KMS-11 (cell line): ENCODE measurements around the gene INO80C.

ENCODE experiments used
- H2AFZ ChIP-seq: fragments of 200-600 bp; sonication (generic); 2 replicates; pipeline ENCODE4 v1.6.1; 2016; ENCODE audit warnings: antibody characterized with exemption, mixed run types, low read depth
- H3K27ac ChIP-seq: fragments of 200-600 bp; sonication (generic); 2 replicates; pipeline ENCODE4 v1.6.1; 2016; ENCODE audit warnings: mild to moderate bottlenecking, mixed run types
- H3K27me3 ChIP-seq: fragments of 200-600 bp; sonication (generic); 2 replicates; pipeline ENCODE4 v1.6.1; 2017; ENCODE audit warnings: mild to moderate bottlenecking, low read depth, mixed run types, moderate library complexity; ENCODE audit not compliant: insufficient read depth
- H3K36me3 ChIP-seq: fragments of 200-600 bp; sonication (generic); 2 replicates; pipeline ENCODE4 v1.6.1; 2017; ENCODE audit warnings: mild to moderate bottlenecking, mixed run types; ENCODE audit not compliant: insufficient read depth
- H3K4me1 ChIP-seq: fragments of 200-600 bp; sonication (generic); 2 replicates; pipeline ENCODE4 v1.6.1; 2016; ENCODE audit warnings: mild to moderate bottlenecking, low read depth, mixed run types; ENCODE audit not compliant: poor library complexity, severe bottlenecking
- H3K4me2 ChIP-seq: fragments of 200-600 bp; sonication (generic); 2 replicates; pipeline ENCODE4 v1.7.0; 2016; ENCODE audit warnings: mild to moderate bottlenecking, mixed run types
- H3K4me3 ChIP-seq: fragments of 200-600 bp; sonication (generic); IDR thresholded peaks from 2 replicates; pipeline ENCODE4 v1.6.1; 2017; ENCODE audit warnings: low read depth, low read length, mixed read lengths; ENCODE audit not compliant: insufficient read depth
- H3K79me2 ChIP-seq: fragments of 200-600 bp; sonication (generic); 2 replicates; pipeline ENCODE4 v1.6.1; 2016; ENCODE audit warnings: low read depth, mixed run types; ENCODE audit not compliant: insufficient read depth
- H3K9ac ChIP-seq: fragments of 200-600 bp; sonication (generic); 2 replicates; pipeline ENCODE4 v1.6.1; 2016; ENCODE audit warnings: mild to moderate bottlenecking, mixed run types
- H4K20me1 ChIP-seq: fragments of 200-600 bp; sonication (generic); 2 replicates; pipeline ENCODE4 v1.6.1; 2016; ENCODE audit warnings: mild to moderate bottlenecking, mixed run types; ENCODE audit not compliant: insufficient read depth
- CTCF ChIP-seq: fragments of 200-600 bp; sonication (generic); conservative IDR thresholded peaks from 2 replicates; pipeline ENCODE4 v1.6.1; 2017; ENCODE audit warnings: low read depth, mild to moderate bottlenecking, antibody characterized with exemption, low read length, moderate library complexity, mixed read lengths

INO80C gene

GRCh38 chr18:35426786-35427185, 71.0 kb downstream of the INO80C start:
- no peaks in the 10 kb centered on the region for H3K27me3 ChIP-seq
- no peaks in the 10 kb centered on the region for H3K4me1 ChIP-seq
- H3K4me2 ChIP-seq = no peak overlapping the region
- no peak overlapping the region for H3K9ac ChIP-seq
- no peaks in the 10 kb centered on the region for H3K79me2 ChIP-seq
- no peak overlapping the region for H2AFZ ChIP-seq
- no peak overlapping the region for H3K4me3 ChIP-seq
- no peaks in the 10 kb centered on the region for H4K20me1 ChIP-seq
- no peak overlapping the region for H3K27ac ChIP-seq
- TF ChIP-seq CTCF = no peak
- H3K36me3 ChIP-seq = no peaks in the 10 kb centered on the region

DNA sequence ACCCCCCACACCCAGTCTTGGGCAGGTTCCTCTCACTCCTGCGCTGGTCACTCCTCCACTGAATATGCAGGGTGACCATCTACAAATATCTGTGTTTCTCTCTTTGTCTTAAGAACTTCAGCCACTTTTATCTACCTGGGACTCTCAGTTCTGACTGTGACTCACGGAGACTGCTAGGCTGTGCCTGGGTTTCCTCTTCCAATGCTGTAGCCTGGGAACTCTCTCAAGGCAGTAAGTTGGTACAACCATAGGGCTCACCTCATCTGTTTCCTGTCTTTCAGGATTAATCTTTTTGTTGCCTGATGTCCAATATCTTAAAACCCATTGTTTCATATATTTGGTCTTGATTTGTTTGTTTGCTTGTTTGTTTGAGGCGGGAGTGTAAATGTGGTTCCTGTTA, 73.4 kb downstream of the INO80C start:
- TF ChIP-seq CTCF = no peak
- H3K79me2 ChIP-seq = no peaks in the 10 kb centered on the region
- H4K20me1 ChIP-seq = no peaks in the 10 kb centered on the region

GRCh38 chr18:35422237-35422636, 75.5 kb downstream of the INO80C start:
- Histone ChIP-seq H3K4me3 (no peak overlapping the region), H3K4me2 (no peak overlapping the region), H3K36me3 (no peaks in the 10 kb centered on the region), H3K9ac (no peak overlapping the region), H3K4me1 (no peaks in the 10 kb centered on the region), H3K79me2 (no peaks in the 10 kb centered on the region), H3K27me3 (no peaks in the 10 kb centered on the region), H4K20me1 (no peaks in the 10 kb centered on the region), H3K27ac (no peak overlapping the region), H2AFZ (no peak overlapping the region)
- no peak for TF ChIP-seq CTCF

More for the DNA sequence above, 73.4 kb downstream of the INO80C start:
- H3K9ac ChIP-seq = no peak overlapping the region
- H2AFZ ChIP-seq = no peak overlapping the region
- H3K27me3 ChIP-seq = no peaks in the 10 kb centered on the region
- H3K4me2 ChIP-seq = no peak overlapping the region
- H3K36me3 ChIP-seq = no peaks in the 10 kb centered on the region
- no peak overlapping the region for H3K4me3 ChIP-seq
- no peak overlapping the region for H3K27ac ChIP-seq
- H3K4me1 ChIP-seq = no peaks in the 10 kb centered on the region

DNA sequence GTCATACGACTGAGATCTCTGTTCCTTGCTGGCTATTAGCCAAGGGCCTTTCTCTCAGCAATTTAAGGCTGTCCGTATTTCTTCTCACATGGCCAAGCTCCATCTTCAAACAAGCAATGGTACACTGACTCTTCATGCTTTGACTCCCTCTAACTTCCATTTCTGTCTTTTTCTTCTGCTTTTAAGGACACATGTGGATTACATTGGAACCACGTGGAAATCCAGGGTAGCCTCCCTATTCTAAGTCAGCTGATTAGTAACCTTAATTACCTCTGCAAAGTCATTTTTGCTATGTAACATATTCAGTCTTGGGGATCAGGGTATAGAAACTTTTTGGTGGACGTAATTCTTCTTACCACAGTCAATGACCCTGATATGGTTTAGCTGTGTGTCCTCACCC, 79.2 kb downstream of the INO80C start:
- no peaks in the 10 kb centered on the region for H3K27me3 ChIP-seq
- no peak overlapping the region for H3K4me3 ChIP-seq
- H3K27ac ChIP-seq = no peak overlapping the region
- no peak overlapping the region for H3K9ac ChIP-seq
- no peaks in the 10 kb centered on the region for H3K4me1 ChIP-seq
- no peaks in the 10 kb centered on the region for H4K20me1 ChIP-seq
- no peak overlapping the region for H2AFZ ChIP-seq
- TF ChIP-seq CTCF = no peak
- H3K4me2 ChIP-seq = no peak overlapping the region
- no peaks in the 10 kb centered on the region for H3K79me2 ChIP-seq
- no peaks in the 10 kb centered on the region for H3K36me3 ChIP-seq
